Measurements from ENCODE around the gene NKX3-2.

The NKX3-2 gene

DNA sequence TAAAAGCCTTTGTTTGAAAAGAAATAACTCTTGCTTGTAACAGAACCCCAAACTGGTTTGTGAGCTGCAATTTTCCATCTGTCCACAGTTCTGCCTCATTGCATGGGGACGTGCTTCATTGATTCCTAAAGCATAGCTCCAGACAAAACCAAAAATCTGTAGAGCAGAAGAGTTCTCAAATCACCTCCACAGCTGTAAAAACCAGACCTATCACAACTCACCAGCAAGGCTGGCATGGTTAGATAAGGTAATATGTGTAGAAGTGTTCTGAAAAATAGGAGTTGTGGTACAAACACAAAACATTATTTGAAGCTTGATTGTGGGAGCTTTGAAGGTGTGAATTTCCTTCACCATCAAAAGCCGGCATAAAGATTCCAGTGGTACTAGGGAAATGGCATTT, 47.7 kb downstream of the NKX3-2 start:
- no peak for DNase-seq

DNA sequence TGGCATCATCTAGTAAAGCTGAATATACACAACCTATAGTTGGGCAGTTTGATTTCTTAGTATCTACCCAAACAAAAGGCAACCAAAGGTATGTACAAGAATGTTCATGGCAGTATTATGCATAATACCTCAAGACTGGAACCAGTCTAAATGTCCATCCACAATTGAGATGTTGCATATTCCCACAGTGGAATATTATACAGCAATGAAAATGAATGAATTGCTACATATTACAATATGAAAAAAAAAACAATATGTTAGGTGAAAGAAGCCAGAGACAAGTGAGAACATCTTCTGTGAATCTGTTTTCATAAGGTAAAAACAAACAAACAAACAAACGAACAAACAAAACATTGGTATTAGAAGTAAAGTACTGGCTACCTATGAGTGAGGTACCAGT, 48.6 kb downstream of the NKX3-2 start:
- DNase-seq = no peak

- no peak for DNase-seq
Observed at GRCh38 chr4:13493793-13494192, 50.5 kb downstream of the NKX3-2 start.

GRCh38 chr4:13492747-13493146, 51.6 kb downstream of the NKX3-2 start:
- no peak for DNase-seq
